ENCODE results near the gene DHX8. TPM values are rescaled to one million over a fixed set of nuclear protein-coding genes. Genes with fewer than 3 reads are reported as not detected.

The DHX8 gene
- total RNA-seq, 1 experiment from 2014 or later = 54.1 TPM

DNA sequence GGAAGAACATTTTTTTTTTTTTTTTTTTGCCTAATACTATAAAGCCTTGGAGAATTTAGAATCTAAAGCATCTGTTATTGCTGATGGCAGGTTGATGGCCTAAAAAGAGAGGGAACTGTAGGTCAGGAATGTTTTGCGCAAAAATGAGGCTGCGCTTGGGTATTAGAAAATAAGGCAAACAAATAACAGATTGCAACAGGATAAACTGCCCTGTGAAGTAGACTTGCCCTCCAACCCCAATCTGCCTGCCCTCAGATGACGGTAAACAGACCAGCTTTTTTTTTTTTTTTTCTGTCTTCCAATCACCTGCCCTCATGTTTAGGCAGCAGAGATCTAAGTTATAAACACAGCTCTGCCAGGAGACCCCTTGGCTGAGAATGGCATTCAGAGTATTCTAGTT is 3.8 kb upstream of the DHX8 start:
- Mint-ChIP-seq H3K27ac (no peak overlapping the region), H3K27me3 (ENCODE audit: low read depth) (no peaks in the 10 kb centered on the region), H3K36me3 (ENCODE audit: insufficient read depth in 1 of 3, low read depth in 3 of 3) (peaks cover 0 to 3% (median 2%) of the 10 kb centered on the region in 3 experiments; a peak in 2 of 7 replicates), H3K4me3 (no peak overlapping the region), H3K4me1 (peaks cover 10 to 18% of the 10 kb centered on the region in 2 experiments), H3K9me3 (no peaks in the 10 kb centered on the region)
- H3K14ac ChIP-seq (ENCODE audit: insufficient read depth, low read length) = no peak overlapping the region
- H3K9me3 ChIP-seq (ENCODE audit: control insufficient read depth, low read depth, low read length) = no peaks in the 10 kb centered on the region
- no peak overlapping the region for H3K18ac ChIP-seq (ENCODE audit: insufficient read length, low read depth, low read length)
- no peak overlapping the region for H2BK12ac ChIP-seq (ENCODE audit: insufficient read length, low read depth, low read length)
- no peak overlapping the region for H2BK20ac ChIP-seq (ENCODE audit: low read depth, low read length, poor library complexity, severe bottlenecking)
- H3K4me2 ChIP-seq (ENCODE audit: insufficient read depth, insufficient read length, low read length) = no peak overlapping the region
- no CpG with 5 or more reads among the region's 3 CpGs for WGBS (ENCODE audit: extremely low coverage, insufficient read length, low lambda C conversion rate)
- no peak overlapping the region for H2BK120ac ChIP-seq (ENCODE audit: low read depth, low read length, poor library complexity, severe bottlenecking)
- no peak overlapping the region for H2AK5ac ChIP-seq (ENCODE audit: insufficient read length, low read length)
- H3K9ac ChIP-seq (ENCODE audit: extremely low read depth, insufficient read length, low read length) = no peak overlapping the region
- no peaks in the 10 kb centered on the region for H4K20me1 ChIP-seq (ENCODE audit: control insufficient read depth, insufficient read depth, insufficient read length)
- DNase-seq = no peak
- no peak overlapping the region for H3T11ph ChIP-seq (ENCODE audit: low read length)
- no peak overlapping the region for H3K27ac ChIP-seq (ENCODE audit: insufficient read length, low read depth, low read length)
- H3K23me2 ChIP-seq (ENCODE audit: insufficient read length, low read depth, low read length, poor library complexity, severe bottlenecking) = no peaks in the 10 kb centered on the region
- no peak overlapping the region for H2BK15ac ChIP-seq (ENCODE audit: low read depth, low read length)
- no peak overlapping the region for H2AFZ ChIP-seq (ENCODE audit: low read length)
- no peak overlapping the region for H3K4ac ChIP-seq (ENCODE audit: low read depth, low read length)
- H4K8ac ChIP-seq (replicated peaks; ENCODE audit: insufficient read length, low read depth, low read length) = no peak overlapping the region
- no peak overlapping the region for H3K23ac ChIP-seq (ENCODE audit: insufficient read length, low read depth, low read length)
- H3K79me1 ChIP-seq (ENCODE audit: insufficient read depth, low read depth, low read length, poor library complexity, severe bottlenecking) = no peaks in the 10 kb centered on the region
- peaks cover 5% of the 10 kb centered on the region for H3K79me2 ChIP-seq (ENCODE audit: insufficient read depth, low read length)
- H3K56ac ChIP-seq (ENCODE audit: insufficient read length, low read depth, low read length) = no peak overlapping the region
- TF ChIP-seq, protein P1, sequence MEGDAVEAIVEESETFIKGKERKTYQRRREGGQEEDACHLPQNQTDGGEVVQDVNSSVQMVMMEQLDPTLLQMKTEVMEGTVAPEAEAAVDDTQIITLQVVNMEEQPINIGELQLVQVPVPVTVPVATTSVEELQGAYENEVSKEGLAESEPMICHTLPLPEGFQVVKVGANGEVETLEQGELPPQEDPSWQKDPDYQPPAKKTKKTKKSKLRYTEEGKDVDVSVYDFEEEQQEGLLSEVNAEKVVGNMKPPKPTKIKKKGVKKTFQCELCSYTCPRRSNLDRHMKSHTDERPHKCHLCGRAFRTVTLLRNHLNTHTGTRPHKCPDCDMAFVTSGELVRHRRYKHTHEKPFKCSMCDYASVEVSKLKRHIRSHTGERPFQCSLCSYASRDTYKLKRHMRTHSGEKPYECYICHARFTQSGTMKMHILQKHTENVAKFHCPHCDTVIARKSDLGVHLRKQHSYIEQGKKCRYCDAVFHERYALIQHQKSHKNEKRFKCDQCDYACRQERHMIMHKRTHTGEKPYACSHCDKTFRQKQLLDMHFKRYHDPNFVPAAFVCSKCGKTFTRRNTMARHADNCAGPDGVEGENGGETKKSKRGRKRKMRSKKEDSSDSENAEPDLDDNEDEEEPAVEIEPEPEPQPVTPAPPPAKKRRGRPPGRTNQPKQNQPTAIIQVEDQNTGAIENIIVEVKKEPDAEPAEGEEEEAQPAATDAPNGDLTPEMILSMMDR (conservative IDR thresholded peaks at IDR 0.05) = no peak
- H2BK5ac ChIP-seq (ENCODE audit: insufficient read length, low read length) = no peak overlapping the region
- peaks cover 2% of the 10 kb centered on the region; the same call in 1 of the 2 replicates for H3K4me1 ChIP-seq (ENCODE audit: insufficient read depth, low read length)
- no peak overlapping the region for H4K91ac ChIP-seq (ENCODE audit: insufficient read length, low read depth, low read length)
- H4K5ac ChIP-seq (ENCODE audit: insufficient read length, low read depth, low read length) = no peak overlapping the region
- no peaks in the 10 kb centered on the region for H3K27me3 ChIP-seq (ENCODE audit: insufficient read depth, low read length)

All from H9 (cell line).